A549 (cell line): ENCODE results near the gene DYSF. TPM values are rescaled to one million over a fixed set of nuclear protein-coding genes. Genes with fewer than 3 reads are reported as not detected.

Experiments used
- ATAC-seq, 2 experiments: fragments of 200-7000 bp in 1 of 2; fragments of >200 bp in 1 of 2; cut with Nextera tagmentation in 1 of 2; cut with Tn5 transposase in 1 of 2; 3 replicates each; pipeline versions ENCODE4 v1.8.0 to v1.9.1; 2018 to 2020; ENCODE audit warnings: mild to moderate bottlenecking in 1 of 2, moderate library complexity in 1 of 2
- CTCF ChIA-PET: fragments of 300-600 bp; sonication (Branson Sonifier 250); formaldehyde crosslinking; extraction: SDS; loops from one replicate; lab custom pipeline; 2021; ENCODE audit warnings: antibody characterized with exemption, inconsistent platforms; lab: Yijun Ruan, JAX
- POLR2A ChIA-PET: fragments of 350-600 bp; formaldehyde crosslinking; extraction: SDS; loops from one replicate; lab custom pipeline; 2021; ENCODE audit warnings: antibody characterized with exemption, inconsistent platforms; lab: Yijun Ruan, JAX
- DNase-seq, 2 experiments: peaks; one replicate each; pipeline versions ENCODE4 v3.0.0 to v3.0.0-alpha.2; 2011 to 2016; ENCODE audit warnings: low read depth in 1 of 2, low spot score in 1 of 2
- FAIRE-seq: peaks from 2 replicates; lab custom pipeline; 2011; peaks lifted over from hg19 to GRCh38; lab: Jason Lieb, UNC
- H3K27ac ChIP-seq, 2 experiments: fragments of >200 bp; sonication (Bioruptor Twin); formaldehyde crosslinking; 3 replicates each; pipeline ENCODE4 v1.5.1; 2016 to 2017
- H3K4me1 ChIP-seq: fragments of >200 bp; sonication (Bioruptor Twin); formaldehyde crosslinking; 3 replicates; pipeline ENCODE4 v1.6.1; 2016
- H3K4me2 ChIP-seq: fragments of >200 bp; sonication (Bioruptor Twin); formaldehyde crosslinking; 3 replicates; pipeline ENCODE4 v1.6.1; 2016
- H3K4me3 ChIP-seq: fragments of >200 bp; sonication (Bioruptor Twin); formaldehyde crosslinking; 3 replicates; pipeline ENCODE4 v1.5.1; 2016
- H3K9me3 ChIP-seq: fragments of >200 bp; sonication (Bioruptor Twin); formaldehyde crosslinking; 3 replicates; pipeline ENCODE4 v1.6.1; 2016
- GATA3 ChIP-seq: IDR thresholded peaks from 2 replicates; pipeline ENCODE4 v1.6.1; 2012; ENCODE audit warnings: borderline replicate concordance
- HEYL ChIP-seq: fragments of 250-450 bp; sonication (Bioruptor Pico); IDR thresholded peaks from 2 replicates; pipeline ENCODE4 v1.8.0; 2021; ENCODE audit warnings: mild to moderate bottlenecking, moderate library complexity
- HOXA7 ChIP-seq: fragments of 250-450 bp; sonication (Bioruptor Pico); IDR thresholded peaks from 2 replicates; pipeline ENCODE4 v1.5.0; 2020; ENCODE audit warnings: mild to moderate bottlenecking, moderate library complexity
- HOXB13 ChIP-seq: fragments of 250-450 bp; sonication (Bioruptor Pico); IDR thresholded peaks from 2 replicates; pipeline ENCODE4 v1.5.0; 2020; ENCODE audit warnings: low read depth, mild to moderate bottlenecking, moderate library complexity
- JUN ChIP-seq, 2 experiments: fragments of >200 bp; sonication (Bioruptor Twin); formaldehyde crosslinking; IDR thresholded peaks; 2 replicates in 1 of 2; 3 replicates in 1 of 2; pipeline ENCODE4 v1.6.1; 2016 to 2017
- KDM5A ChIP-seq: fragments of 200-600 bp; sonication (generic); IDR thresholded peaks from 2 replicates; pipeline ENCODE4 v1.6.1; 2016; ENCODE audit warnings: antibody characterized with exemption, mild to moderate bottlenecking
- MAFK ChIP-seq: fragments of 450-650 bp; IDR thresholded peaks from 2 replicates; pipeline ENCODE4 v1.6.1; 2014; ENCODE audit not compliant: partially characterized antibody
- MYC ChIP-seq: IDR thresholded peaks from 2 replicates; pipeline ENCODE4 v1.6.1; 2012; ENCODE audit warnings: mild to moderate bottlenecking, inconsistent platforms, low read length, improper control_type of control experiment, borderline replicate concordance
- NPAS2 ChIP-seq: fragments of 250-450 bp; sonication (Bioruptor Pico); IDR thresholded peaks from 2 replicates; pipeline ENCODE4 v1.8.0; 2022; ENCODE audit warnings: mild to moderate bottlenecking, moderate library complexity, borderline replicate concordance
- NR3C1 ChIP-seq: fragments of >200 bp; sonication (Bioruptor Twin); formaldehyde crosslinking; IDR thresholded peaks from 3 replicates; pipeline ENCODE4 v1.6.1; 2017
- RFX5 ChIP-seq: fragments of 450-650 bp; IDR thresholded peaks from 2 replicates; pipeline ENCODE4 v1.7.1; 2014; ENCODE audit warnings: antibody characterized with exemption, mild to moderate bottlenecking, moderate library complexity
- SMC3 ChIP-seq: fragments of >200 bp; sonication (Bioruptor Twin); formaldehyde crosslinking; IDR thresholded peaks from 3 replicates; pipeline ENCODE4 v1.6.1; 2018; ENCODE audit warnings: inconsistent platforms
- SREBF2 ChIP-seq: fragments of 450-650 bp; IDR thresholded peaks from 2 replicates; pipeline ENCODE4 v1.6.1; 2014; ENCODE audit warnings: mild to moderate bottlenecking, moderate library complexity
- TFCP2L1 ChIP-seq: fragments of 250-450 bp; sonication (Bioruptor Pico); IDR thresholded peaks from 2 replicates; pipeline ENCODE4 v1.5.0; 2021; ENCODE audit warnings: mild to moderate bottlenecking
- ZC3H11A ChIP-seq: fragments of 450-650 bp; IDR thresholded peaks from 2 replicates; pipeline ENCODE4 v1.6.1; 2014; ENCODE audit warnings: antibody characterized with exemption, mild to moderate bottlenecking
- ZFP36 ChIP-seq: fragments of 450-650 bp; IDR thresholded peaks from 2 replicates; pipeline ENCODE4 v1.6.1; 2014; ENCODE audit warnings: borderline replicate concordance; ENCODE audit not compliant: partially characterized antibody
- ZNF302 ChIP-seq: fragments of 250-450 bp; sonication (Bioruptor Pico); IDR thresholded peaks from 2 replicates; pipeline ENCODE4 v1.9.0; 2021; ENCODE audit warnings: inconsistent platforms, mild to moderate bottlenecking, moderate library complexity
- whole genome bisulfite sequencing: methylation state at CpG from one replicate; pipeline ENCODE4 v1.1.6; 2017; ENCODE audit errors: missing lambda C conversion rate; 5-methylcytosine and 5-hydroxymethylcytosine counted together
- polyA plus RNA-seq, 4 experiments: library from polyadenylated mRNA; depleted of rRNA in 3 of 4; stranded (reverse); fragments of >200 nt; fragmentation: RNase III in 1 of 4; extraction: RNeasy Plus Mini Kit Qiagen cat#74134 plus additional on column Dnase treatment in 1 of 4; gene quantifications; 2 replicates in 3 of 4; 3 replicates in 1 of 4; pipeline ENCODE4 v1.2.3, GENCODE V29; 2011 to 2017
- TF ChIP-seq, protein P1 (sequence below): fragments of 450-650 bp; IDR thresholded peaks from 2 replicates; pipeline ENCODE4 v1.6.1; 2014; ENCODE audit warnings: antibody characterized with exemption
- TF ChIP-seq, protein P2 (sequence below): fragments of 150-350 bp; IDR thresholded peaks from 2 replicates; pipeline ENCODE4 v1.6.1; 2014; ENCODE audit warnings: low read depth, mild to moderate bottlenecking, low read length

DYSF gene
- polyA plus RNA-seq, 2 of the 4 experiments (the other 2 are of a cell fraction), result 0.36 to 0.98 TPM

- WGBS, result 50% methylated on average over 12 of the region's 12 CpGs
- CTCF ChIA-PET, result interaction anchor here (0.9 to 1.5 kb wide), 2 partner anchors 62 to 519 kb away, joined by 3 read pairs; no protein-coding TSS in a partner anchor
- Histone ChIP-seq H3K27ac (no peak overlapping the region), H3K9me3 (no peaks in the 10 kb centered on the region), H3K4me2 (no peak overlapping the region), H3K4me1 (0 out of 3 replicates have a peak, but pooled peaks cover 4% of the 10 kb centered on the region), H3K4me3 (no peak overlapping the region)
- POLR2A ChIA-PET, result no interaction called here
- FAIRE-seq (no peak), ATAC-seq (peak; percentile 46 to 72; a peak in 5 of 6 replicates), DNase-seq (peak in 1 of 2 experiments; percentile 36)
- TF ChIP-seq SREBF2 (no peak), HOXB13 (no peak), MAFK (no peak), SMC3 (no peak), HOXA7 (CRISPR knock-in tag) (no peak), KDM5A (no peak), ZNF302 (CRISPR knock-in tag) (no peak), NR3C1 (no peak), ZFP36 (no peak), ZC3H11A (no peak), TFCP2L1 (CRISPR knock-in tag) (no peak), NPAS2 (CRISPR knock-in tag) (no peak)
Measured at GRCh38 chr2:71618327-71619113, 165.2 kb downstream of the DYSF start.

GRCh38 chr2:71619230-71619741 lies 165.9 kb downstream of the DYSF start:
- no peak overlapping the region for H3K4me3 ChIP-seq
- DNase-seq (no peak), ATAC-seq (peak; percentile 39 to 50; a peak in 4 of 6 replicates), FAIRE-seq (no peak)
- no peak for TF ChIP-seq RFX5
- no peak for TF ChIP-seq MYC
- TF ChIP-seq HEYL (CRISPR knock-in tag), result no peak
- TF ChIP-seq, protein P1, sequence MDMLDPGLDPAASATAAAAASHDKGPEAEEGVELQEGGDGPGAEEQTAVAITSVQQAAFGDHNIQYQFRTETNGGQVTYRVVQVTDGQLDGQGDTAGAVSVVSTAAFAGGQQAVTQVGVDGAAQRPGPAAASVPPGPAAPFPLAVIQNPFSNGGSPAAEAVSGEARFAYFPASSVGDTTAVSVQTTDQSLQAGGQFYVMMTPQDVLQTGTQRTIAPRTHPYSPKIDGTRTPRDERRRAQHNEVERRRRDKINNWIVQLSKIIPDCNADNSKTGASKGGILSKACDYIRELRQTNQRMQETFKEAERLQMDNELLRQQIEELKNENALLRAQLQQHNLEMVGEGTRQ, result no peak
- H3K4me1 ChIP-seq, result 0 out of 3 replicates have a peak, but pooled peaks cover 4% of the 10 kb centered on the region
- H3K4me2 ChIP-seq, result no peak overlapping the region
- POLR2A ChIA-PET, result no interaction called here
- H3K27ac ChIP-seq, result no peak overlapping the region
- CTCF ChIA-PET, result interaction anchor here (0.9 to 1.5 kb wide), 2 partner anchors 63 to 519 kb away, joined by 3 read pairs; no protein-coding TSS in a partner anchor
- H3K9me3 ChIP-seq, result no peaks in the 10 kb centered on the region
- WGBS, result 73% methylated on average over 13 of the region's 15 CpGs

DNA sequence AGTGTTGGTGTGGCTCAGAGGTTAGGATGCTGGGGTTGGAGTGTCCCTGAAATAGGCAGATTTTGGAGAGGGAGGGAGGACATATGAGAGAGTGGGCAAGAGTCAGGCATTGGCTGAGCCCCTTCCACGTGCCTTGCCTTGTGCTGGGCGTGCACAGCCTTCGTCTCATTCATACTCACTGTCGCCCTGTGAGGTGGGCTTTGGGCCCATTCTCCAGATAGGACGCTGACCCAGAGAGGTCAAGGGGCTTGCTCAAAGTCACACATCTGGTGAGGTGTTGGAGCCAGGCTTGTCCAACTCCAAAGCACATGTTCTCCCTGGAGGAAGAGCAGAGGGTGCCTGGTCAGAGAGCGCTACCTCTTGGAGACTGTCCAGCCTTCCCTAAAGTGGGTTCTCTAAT lies 166.8 kb downstream of the DYSF start:
- 61% methylated on average over 6 of the region's 6 CpGs for whole genome bisulfite sequencing
- H3K27ac ChIP-seq, result no peak overlapping the region
- ATAC-seq (peak; percentile 25 to 26; a peak in 3 of 6 replicates), DNase-seq (no peak), FAIRE-seq (no peak)
- H3K4me3 ChIP-seq, result no peak overlapping the region
- TF ChIP-seq GATA3, result no peak
- TF ChIP-seq, protein P2, sequence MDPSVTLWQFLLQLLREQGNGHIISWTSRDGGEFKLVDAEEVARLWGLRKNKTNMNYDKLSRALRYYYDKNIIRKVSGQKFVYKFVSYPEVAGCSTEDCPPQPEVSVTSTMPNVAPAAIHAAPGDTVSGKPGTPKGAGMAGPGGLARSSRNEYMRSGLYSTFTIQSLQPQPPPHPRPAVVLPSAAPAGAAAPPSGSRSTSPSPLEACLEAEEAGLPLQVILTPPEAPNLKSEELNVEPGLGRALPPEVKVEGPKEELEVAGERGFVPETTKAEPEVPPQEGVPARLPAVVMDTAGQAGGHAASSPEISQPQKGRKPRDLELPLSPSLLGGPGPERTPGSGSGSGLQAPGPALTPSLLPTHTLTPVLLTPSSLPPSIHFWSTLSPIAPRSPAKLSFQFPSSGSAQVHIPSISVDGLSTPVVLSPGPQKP, result no peak
- no peak for TF ChIP-seq JUN (IDR thresholded peaks at IDR 0.05)
- ChIA-PET POLR2A (interaction anchor here (0.7 kb wide), 1 partner anchor 184 kb away, joined by 3 read pairs; no protein-coding TSS in a partner anchor), CTCF (interaction anchor here (0.6 to 1.5 kb wide), 3 partner anchors 9 to 518 kb away, joined by 3 to 4 read pairs (median 3); no protein-coding TSS in a partner anchor)
- H3K4me1 ChIP-seq, result 0 out of 3 replicates have a peak, but pooled peaks cover 3% of the 10 kb centered on the region
- no peaks in the 10 kb centered on the region for H3K9me3 ChIP-seq
- H3K4me2 ChIP-seq, result no peak overlapping the region
